Hair follicle dermal papilla cell (primary cell): ENCODE results near the gene PGPEP1. TPM values are rescaled to one million over a fixed set of nuclear protein-coding genes. Genes with fewer than 3 reads are reported as not detected.

Experiments
- small RNA-seq: library from RNA; depleted of rRNA; stranded (forward); fragments of <200 nt; gene quantifications from one replicate; pipeline ENCODE3, GENCODE V24; 2012
- total RNA-seq: library from RNA; depleted of rRNA; stranded (reverse); fragments of >200 nt; gene quantifications from 2 replicates; pipeline ENCODE4 v1.2.3, GENCODE V29; 2012

Gene PGPEP1
- 31.0 and 34.2 TPM in 2 replicates for total RNA-seq

GRCh38 chr19:18340190-18340989, at the start of gene PGPEP1:
Gene PGPEP1, plus strand, starts transcription at chr19:18340598. Its CDS starts 84 bp downstream, at chr19:18340682.

GRCh38 chr19:18322759-18323460, 17.5 kb upstream of the PGPEP1 start, which contains the start of gene LSM4:
Gene LSM4, minus strand, starts transcription at chr19:18323076. Its CDS starts 56 bp downstream, at chr19:18323020.

GRCh38 chr19:18385675-18386542, 45.5 kb downstream of the PGPEP1 start, which contains the start of gene GDF15:
Gene GDF15, plus strand, starts transcription at chr19:18386158. Its CDS starts 32 bp downstream, at chr19:18386190.

GRCh38 chr19:18397242-18398202, 57.1 kb downstream of the PGPEP1 start, which contains the start of gene LRRC25:
Gene LRRC25, minus strand, starts transcription at chr19:18397622. Its CDS starts 659 bp downstream, at chr19:18396963.

GRCh38 chr19:18419195-18419698, 78.8 kb downstream of the PGPEP1 start, which contains the start of gene SSBP4:
Gene SSBP4, plus strand, starts transcription at chr19:18419398. Its CDS starts 251 bp downstream, at chr19:18419649.

Small RNAs within 50 kb of the gene (small RNA-seq; reads per million reads assigned to genes)
- gene MIR3189 (not detected), gene RN7SL513P (not detected)

Other genes with a start within 250 kb of the PGPEP1 start
- gene MAST3, start 242.8 kb upstream of the PGPEP1 start, total RNA-seq = 3.2 and 3.6 TPM in 2 replicates
- 43.5 and 45.8 TPM in 2 replicates for gene PIK3R2, start 187.4 kb upstream of the PGPEP1 start, total RNA-seq
- gene IFI30, start 166.8 kb upstream of the PGPEP1 start, total RNA-seq = 25.2 and 33.3 TPM in 2 replicates
- gene MPV17L2, start 147.4 kb upstream of the PGPEP1 start, total RNA-seq = 9.7 TPM in 2 replicates
- gene RAB3A, start 136.6 kb upstream of the PGPEP1 start, total RNA-seq = 0.73 and 1.6 TPM in 2 replicates
- gene PDE4C, start 114.2 kb upstream of the PGPEP1 start, total RNA-seq = 0.12 and 0.16 TPM in 2 replicates
- 3.6 and 4.1 TPM in 2 replicates for gene IQCN, start 66.1 kb upstream of the PGPEP1 start, total RNA-seq
- 135 and 138 TPM in 2 replicates for gene JUND, start 59.0 kb upstream of the PGPEP1 start, total RNA-seq
- gene LSM4, start 17.5 kb upstream of the PGPEP1 start, total RNA-seq = 66.2 and 72.9 TPM in 2 replicates
- gene GDF15, start 45.6 kb downstream of the PGPEP1 start, total RNA-seq = 4.5 and 4.9 TPM in 2 replicates
- gene LRRC25, start 57.0 kb downstream of the PGPEP1 start, total RNA-seq = not detected in 2 replicates
- gene SSBP4, start 78.8 kb downstream of the PGPEP1 start, total RNA-seq = 96.4 and 97.5 TPM in 2 replicates
- gene ISYNA1, start 97.5 kb downstream of the PGPEP1 start, total RNA-seq = 13.7 and 15.1 TPM in 2 replicates
- gene ELL, start 181.5 kb downstream of the PGPEP1 start, total RNA-seq = 25.4 and 26.4 TPM in 2 replicates
- 350 and 428 TPM in 2 replicates for gene FKBP8, start 203.0 kb downstream of the PGPEP1 start, total RNA-seq
- 90.2 and 99.0 TPM in 2 replicates for gene KXD1, start 217.3 kb downstream of the PGPEP1 start, total RNA-seq
- gene UBA52, start 231.3 kb downstream of the PGPEP1 start, total RNA-seq = 485 and 741 TPM in 2 replicates
- gene REX1BD, start 248.2 kb downstream of the PGPEP1 start, total RNA-seq = 32.5 and 34.6 TPM in 2 replicates